Breast epithelium (tissue), 3 donors: ENCODE results near the gene UNC80.

ENCODE experiments used
- POLR2A ChIP-seq: fragments of 450-650 bp; IDR thresholded peaks from one replicate; pipeline ENCODE4 v1.6.1; 2016; ENCODE audit warnings: antibody characterized with exemption, mild to moderate bottlenecking, moderate library complexity
- POLR2AphosphoS5 ChIP-seq, 3 donors: sonication (generic); formaldehyde crosslinking; IDR thresholded peaks; one replicate each; pipeline ENCODE4 v1.6.1; 2017; ENCODE audit warnings: antibody characterized with exemption in 3 of 3
- TF ChIP-seq, protein P1 (sequence below), 3 donors: fragments of 450-650 bp; IDR thresholded peaks; one replicate each; pipeline ENCODE4 v1.5.1; 2016 to 2017; ENCODE audit warnings: antibody characterized with exemption in 3 of 3, mild to moderate bottlenecking in 3 of 3, moderate library complexity in 3 of 3

DNA sequence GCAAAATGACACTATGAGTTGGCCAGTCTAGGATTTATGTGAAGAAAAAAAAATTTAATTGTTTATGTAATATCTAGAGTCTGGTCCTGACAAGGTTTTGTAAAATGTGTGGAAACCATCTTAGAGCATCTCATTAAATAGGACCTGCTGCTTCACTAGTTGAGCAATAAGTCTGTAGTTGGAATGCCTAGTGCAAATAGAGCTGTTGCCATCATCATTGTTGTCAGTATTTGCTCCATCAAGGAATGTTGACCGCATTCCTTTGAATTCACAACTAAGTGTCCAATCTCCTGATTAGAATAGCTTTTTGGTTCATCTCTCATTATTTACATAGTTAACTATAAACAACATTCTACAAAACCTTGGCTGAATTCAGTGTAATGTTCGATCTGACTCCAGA, 198.6 kb downstream of the UNC80 start:
- TF ChIP-seq POLR2A (no peak), POLR2AphosphoS5 (IDR thresholded peaks at IDR 0.05) (no peak)
- TF ChIP-seq, protein P1, sequence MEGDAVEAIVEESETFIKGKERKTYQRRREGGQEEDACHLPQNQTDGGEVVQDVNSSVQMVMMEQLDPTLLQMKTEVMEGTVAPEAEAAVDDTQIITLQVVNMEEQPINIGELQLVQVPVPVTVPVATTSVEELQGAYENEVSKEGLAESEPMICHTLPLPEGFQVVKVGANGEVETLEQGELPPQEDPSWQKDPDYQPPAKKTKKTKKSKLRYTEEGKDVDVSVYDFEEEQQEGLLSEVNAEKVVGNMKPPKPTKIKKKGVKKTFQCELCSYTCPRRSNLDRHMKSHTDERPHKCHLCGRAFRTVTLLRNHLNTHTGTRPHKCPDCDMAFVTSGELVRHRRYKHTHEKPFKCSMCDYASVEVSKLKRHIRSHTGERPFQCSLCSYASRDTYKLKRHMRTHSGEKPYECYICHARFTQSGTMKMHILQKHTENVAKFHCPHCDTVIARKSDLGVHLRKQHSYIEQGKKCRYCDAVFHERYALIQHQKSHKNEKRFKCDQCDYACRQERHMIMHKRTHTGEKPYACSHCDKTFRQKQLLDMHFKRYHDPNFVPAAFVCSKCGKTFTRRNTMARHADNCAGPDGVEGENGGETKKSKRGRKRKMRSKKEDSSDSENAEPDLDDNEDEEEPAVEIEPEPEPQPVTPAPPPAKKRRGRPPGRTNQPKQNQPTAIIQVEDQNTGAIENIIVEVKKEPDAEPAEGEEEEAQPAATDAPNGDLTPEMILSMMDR (IDR thresholded peaks at IDR 0.05): no peak
